PFSK-1 (cell line): ENCODE measurements around the gene METTL8.

ENCODE experiments used
- FOXP2 ChIP-seq: optimal IDR thresholded peaks from 2 replicates; pipeline ENCODE3; 2011; ENCODE audit warnings: borderline replicate concordance, control low read depth, inconsistent platforms; ENCODE audit not compliant: insufficient read depth; ENCODE audit errors: extremely low read length, extremely low read depth
- POLR2AphosphoS5 ChIP-seq: IDR thresholded peaks from 2 replicates; pipeline ENCODE4 v1.6.1; 2012; ENCODE audit warnings: low read depth, mild to moderate bottlenecking, control low read depth, low read length, moderate library complexity
- REST ChIP-seq, 2 experiments: IDR thresholded peaks; 2 replicates each; pipeline versions ENCODE4 v1.6.1 to v1.8.0; 2011 to 2012; ENCODE audit warnings: low read depth in 2 of 2, low read length in 2 of 2, control low read depth in 1 of 2, inconsistent platforms in 1 of 2, mild to moderate bottlenecking in 1 of 2, moderate library complexity in 1 of 2; ENCODE audit not compliant: insufficient read depth in 1 of 2
- SIN3A ChIP-seq: IDR thresholded peaks from 2 replicates; pipeline ENCODE4 v1.6.1; 2012; ENCODE audit warnings: mild to moderate bottlenecking, low read length, moderate library complexity, borderline replicate concordance; ENCODE audit not compliant: insufficient read depth
- TAF1 ChIP-seq: IDR thresholded peaks from 2 replicates; pipeline ENCODE4 v1.6.1; 2012; ENCODE audit warnings: low read length, control low read depth, borderline replicate concordance; ENCODE audit not compliant: insufficient read depth

- TF ChIP-seq TAF1 (no peak), POLR2AphosphoS5 (no peak), SIN3A (no peak), REST (IDR thresholded peaks at IDR 0.05; ENCODE audit: insufficient read depth in 1 of 2, low read depth in 2 of 2, low read length in 2 of 2) (no peak), FOXP2 (no peak)
Measured at GRCh38 chr2:171281110-171281509, 152.7 kb downstream of the METTL8 start.
